Embryonic facial prominence (tissue), 1 donor: ENCODE results near the gene GOSR2.
"Not testable (repeated sequence)": the region's sequence is repeated elsewhere in the genome, so short reads cannot be mapped to it uniquely, and the experiment has no call there.

ENCODE experiments used
- DNase-seq: peaks from one replicate; pipeline ENCODE4 v3.0.0-alpha.2; 2016; ENCODE audit errors: extremely low spot score

Gene GOSR2

GRCh38 chr17:46930051-46930450, 7.1 kb downstream of the GOSR2 start:
- DNase-seq = no peak

- no peak for DNase-seq
These were observed 8.6 kb downstream of the GOSR2 start for GRCh38 chr17:46931596-46931995.

- DNase-seq = no peak
These were observed 12.8 kb downstream of the GOSR2 start for GRCh38 chr17:46935658-46936266.

GRCh38 chr17:46940692-46941404, 17.9 kb downstream of the GOSR2 start:
- DNase-seq = no peak

GRCh38 chr17:46942441-46943217, 19.7 kb downstream of the GOSR2 start:
- DNase-seq = no peak

GRCh38 chr17:46943218-46943500, 20.2 kb downstream of the GOSR2 start:
- no peak for DNase-seq

- no peak for DNase-seq
These were observed 20.8 kb downstream of the GOSR2 start for GRCh38 chr17:46943501-46944393.

- DNase-seq = no peak
These were observed 22.0 kb downstream of the GOSR2 start for GRCh38 chr17:46944931-46945330.

- DNase-seq = no peak
These were observed 24.3 kb downstream of the GOSR2 start for GRCh38 chr17:46947216-46947615.

- DNase-seq = no peak
These were observed 25.6 kb downstream of the GOSR2 start for GRCh38 chr17:46948544-46948943.

- no peak for DNase-seq
These were observed 26.6 kb downstream of the GOSR2 start for GRCh38 chr17:46949291-46950174.

GRCh38 chr17:46950342-46950996, 27.5 kb downstream of the GOSR2 start:
- DNase-seq = no peak

GRCh38 chr17:46950997-46951621, 28.1 kb downstream of the GOSR2 start:
- DNase-seq = no peak

GRCh38 chr17:46951706-46952105, 28.7 kb downstream of the GOSR2 start:
- DNase-seq = no peak

- no peak for DNase-seq
These were observed 29.2 kb downstream of the GOSR2 start for GRCh38 chr17:46952115-46952514.

GRCh38 chr17:46953191-46953590, 30.2 kb downstream of the GOSR2 start:
- not testable (repeated sequence) for DNase-seq

GRCh38 chr17:46958041-46958591, 35.2 kb downstream of the GOSR2 start:
- no peak for DNase-seq

GRCh38 chr17:46960152-46960551, 37.2 kb downstream of the GOSR2 start:
- DNase-seq = no peak

- DNase-seq = no peak
These were observed 39.4 kb downstream of the GOSR2 start for GRCh38 chr17:46962374-46962790.

GRCh38 chr17:46963571-46963970, 40.6 kb downstream of the GOSR2 start:
- DNase-seq = no peak
